ENCODE data around the gene FAM83F.

GRCh38 chr22:40058265-40058664 is 63.5 kb downstream of the FAM83F start:
- TF ChIP-seq CTCF (IDR thresholded peaks at IDR 0.05; ENCODE audit: insufficient read depth, low read length, poor library complexity, severe bottlenecking) (no peak), EZH2phosphoT487 (conservative IDR thresholded peaks at IDR 0.05; ENCODE audit: low read length) (no peak)
